H54 (cell line): ENCODE data around the gene CDH26.
A peak's percentile ranks its signal among the peaks of the same experiment; 100 is the strongest.

ENCODE experiments used
- DNase-seq: peaks from one replicate; pipeline ENCODE4 v3.0.0; 2011; ENCODE audit warnings: low spot score, mixed read lengths; ENCODE audit not compliant: insufficient read length
- FAIRE-seq: peaks from 3 replicates; lab custom pipeline; 2011; peaks lifted over from hg19 to GRCh38; lab: Jason Lieb, UNC
- POLR2A ChIP-seq: IDR thresholded peaks from 2 replicates; pipeline ENCODE4 v1.6.1; 2011; ENCODE audit warnings: low read depth, mild to moderate bottlenecking, low read length

CDH26 gene

DNA sequence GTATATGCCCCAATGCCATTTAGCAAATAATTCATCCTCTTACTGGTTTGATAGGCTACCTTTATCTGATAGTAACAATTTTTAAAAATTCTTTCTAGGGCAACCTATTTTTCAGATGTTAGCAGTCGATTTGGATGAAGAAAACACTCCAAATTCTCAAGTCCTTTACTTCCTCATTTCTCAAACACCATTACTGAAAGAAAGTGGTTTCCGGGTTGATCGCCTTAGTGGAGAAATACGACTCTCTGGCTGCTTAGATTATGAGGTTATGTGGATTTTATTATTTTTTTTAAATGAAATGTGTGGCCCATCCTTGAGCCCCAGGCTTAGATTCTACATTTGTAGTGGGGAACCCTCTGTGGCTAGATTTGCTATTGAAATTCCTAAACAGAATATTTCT is 26.3 kb downstream of the CDH26 start:
- DNase-seq (no peak), FAIRE-seq (no peak)
- TF ChIP-seq POLR2A = no peak

- DNase-seq (no peak), FAIRE-seq (no peak)
These were observed 26.9 kb downstream of the CDH26 start for GRCh38 chr20:59985164-59985563.

GRCh38 chr20:59985864-59986263 is 27.6 kb downstream of the CDH26 start:
- TF ChIP-seq POLR2A = no peak
- FAIRE-seq = no peak
- no peak for DNase-seq

More at GRCh38 chr20:59985164-59985563, 26.9 kb downstream of the CDH26 start:
- TF ChIP-seq POLR2A = no peak

GRCh38 chr20:59987135-59987534 is 28.9 kb downstream of the CDH26 start:
- no peak for DNase-seq
- FAIRE-seq = no peak
- no peak for TF ChIP-seq POLR2A

GRCh38 chr20:59988141-59988540 is 29.9 kb downstream of the CDH26 start:
- FAIRE-seq = no peak
- TF ChIP-seq POLR2A = no peak
- DNase-seq = peak; percentile 35

- TF ChIP-seq POLR2A = no peak
- DNase-seq (no peak), FAIRE-seq (no peak)
These were observed 34.4 kb downstream of the CDH26 start for GRCh38 chr20:59992526-59993084.

GRCh38 chr20:59993736-59994430 is 35.7 kb downstream of the CDH26 start:
- no peak for TF ChIP-seq POLR2A
- no peak for FAIRE-seq
- no peak for DNase-seq

GRCh38 chr20:59994697-59995122 is 36.5 kb downstream of the CDH26 start:
- DNase-seq = no peak
- no peak for FAIRE-seq

DNA sequence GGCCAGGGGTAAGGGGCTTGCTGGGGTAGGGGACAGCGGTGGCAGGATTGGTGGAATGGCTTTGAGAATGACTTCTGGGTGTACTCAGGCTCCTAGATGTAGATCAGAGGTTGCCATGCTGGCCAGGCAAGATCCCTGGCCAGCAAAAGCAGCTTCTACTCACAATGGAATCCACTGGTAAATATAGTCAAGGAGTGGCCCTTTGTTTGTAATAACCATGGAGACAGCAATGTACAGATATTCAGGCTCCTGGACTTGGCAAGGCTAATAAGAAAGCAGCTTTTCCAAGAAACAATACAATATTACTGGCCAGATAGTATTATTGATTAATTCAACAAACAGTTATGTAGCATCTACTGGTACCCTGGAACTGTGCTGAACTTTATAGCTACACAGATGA is 37.9 kb downstream of the CDH26 start:
- FAIRE-seq = no peak
- no peak for DNase-seq
- no peak for TF ChIP-seq POLR2A

More at GRCh38 chr20:59994697-59995122, 36.5 kb downstream of the CDH26 start:
- no peak for TF ChIP-seq POLR2A

GRCh38 chr20:59997896-59998295 is 39.7 kb downstream of the CDH26 start:
- FAIRE-seq (no peak), DNase-seq (no peak)
- TF ChIP-seq POLR2A = no peak

DNA sequence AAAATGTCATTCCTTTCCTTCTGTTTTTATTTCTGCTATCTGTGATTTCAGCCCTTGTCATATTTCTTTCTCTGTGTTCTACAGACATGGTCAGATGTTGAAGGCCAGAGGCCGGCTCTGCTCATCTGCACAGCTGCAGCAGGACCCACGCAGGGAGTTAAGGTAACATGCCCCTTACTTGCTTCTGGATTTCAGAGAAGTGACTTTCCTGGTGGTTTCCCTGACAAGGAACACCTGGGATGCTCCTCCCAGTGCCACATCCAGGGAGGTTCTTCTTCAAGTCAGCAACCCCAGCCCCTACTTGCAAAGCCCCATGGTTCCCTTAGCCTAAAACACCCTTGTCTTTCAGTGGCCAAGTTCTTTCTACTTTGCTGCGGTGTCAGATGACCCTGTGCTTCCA is 41.3 kb downstream of the CDH26 start:
- DNase-seq (no peak), FAIRE-seq (no peak)
- no peak for TF ChIP-seq POLR2A

GRCh38 chr20:60000271-60001042 is 42.2 kb downstream of the CDH26 start:
- no peak for FAIRE-seq
- no peak for DNase-seq
- TF ChIP-seq POLR2A = no peak

GRCh38 chr20:60001108-60001507 is 42.9 kb downstream of the CDH26 start:
- FAIRE-seq = no peak
- DNase-seq = no peak
- no peak for TF ChIP-seq POLR2A

GRCh38 chr20:60003776-60004175 is 45.6 kb downstream of the CDH26 start:
- FAIRE-seq = no peak
- no peak for TF ChIP-seq POLR2A
- no peak for DNase-seq
